KMS-11 (cell line): ENCODE results near the gene TANGO6.

Source experiments
- H2AFZ ChIP-seq: fragments of 200-600 bp; sonication (generic); 2 replicates; pipeline ENCODE4 v1.6.1; 2016; ENCODE audit warnings: antibody characterized with exemption, mixed run types, low read depth
- H3K27ac ChIP-seq: fragments of 200-600 bp; sonication (generic); 2 replicates; pipeline ENCODE4 v1.6.1; 2016; ENCODE audit warnings: mild to moderate bottlenecking, mixed run types
- H3K27me3 ChIP-seq: fragments of 200-600 bp; sonication (generic); 2 replicates; pipeline ENCODE4 v1.6.1; 2017; ENCODE audit warnings: mild to moderate bottlenecking, low read depth, mixed run types, moderate library complexity; ENCODE audit not compliant: insufficient read depth
- H3K36me3 ChIP-seq: fragments of 200-600 bp; sonication (generic); 2 replicates; pipeline ENCODE4 v1.6.1; 2017; ENCODE audit warnings: mild to moderate bottlenecking, mixed run types; ENCODE audit not compliant: insufficient read depth
- H3K4me1 ChIP-seq: fragments of 200-600 bp; sonication (generic); 2 replicates; pipeline ENCODE4 v1.6.1; 2016; ENCODE audit warnings: mild to moderate bottlenecking, low read depth, mixed run types; ENCODE audit not compliant: poor library complexity, severe bottlenecking
- H3K4me2 ChIP-seq: fragments of 200-600 bp; sonication (generic); 2 replicates; pipeline ENCODE4 v1.7.0; 2016; ENCODE audit warnings: mild to moderate bottlenecking, mixed run types
- H3K4me3 ChIP-seq: fragments of 200-600 bp; sonication (generic); IDR thresholded peaks from 2 replicates; pipeline ENCODE4 v1.6.1; 2017; ENCODE audit warnings: low read depth, low read length, mixed read lengths; ENCODE audit not compliant: insufficient read depth
- H3K79me2 ChIP-seq: fragments of 200-600 bp; sonication (generic); 2 replicates; pipeline ENCODE4 v1.6.1; 2016; ENCODE audit warnings: low read depth, mixed run types; ENCODE audit not compliant: insufficient read depth
- H3K9ac ChIP-seq: fragments of 200-600 bp; sonication (generic); 2 replicates; pipeline ENCODE4 v1.6.1; 2016; ENCODE audit warnings: mild to moderate bottlenecking, mixed run types
- H4K20me1 ChIP-seq: fragments of 200-600 bp; sonication (generic); 2 replicates; pipeline ENCODE4 v1.6.1; 2016; ENCODE audit warnings: mild to moderate bottlenecking, mixed run types; ENCODE audit not compliant: insufficient read depth
- TF ChIP-seq, protein P1 (sequence below): fragments of 200-600 bp; sonication (generic); conservative IDR thresholded peaks from 2 replicates; pipeline ENCODE4 v1.6.1; 2017; ENCODE audit warnings: low read depth, mild to moderate bottlenecking, antibody characterized with exemption, low read length, moderate library complexity, mixed read lengths

Gene TANGO6

GRCh38 chr16:68943961-68944360, 100.6 kb downstream of the TANGO6 start:
- no peaks in the 10 kb centered on the region for H3K79me2 ChIP-seq
- H3K4me3 ChIP-seq = no peak overlapping the region
- H3K36me3 ChIP-seq = no peaks in the 10 kb centered on the region
- H3K27me3 ChIP-seq = no peaks in the 10 kb centered on the region
- H4K20me1 ChIP-seq = no peaks in the 10 kb centered on the region
- no peak overlapping the region for H3K9ac ChIP-seq
- no peak overlapping the region for H3K27ac ChIP-seq
- H3K4me2 ChIP-seq = no peak overlapping the region
- H2AFZ ChIP-seq = no peak overlapping the region
- TF ChIP-seq, protein P1, sequence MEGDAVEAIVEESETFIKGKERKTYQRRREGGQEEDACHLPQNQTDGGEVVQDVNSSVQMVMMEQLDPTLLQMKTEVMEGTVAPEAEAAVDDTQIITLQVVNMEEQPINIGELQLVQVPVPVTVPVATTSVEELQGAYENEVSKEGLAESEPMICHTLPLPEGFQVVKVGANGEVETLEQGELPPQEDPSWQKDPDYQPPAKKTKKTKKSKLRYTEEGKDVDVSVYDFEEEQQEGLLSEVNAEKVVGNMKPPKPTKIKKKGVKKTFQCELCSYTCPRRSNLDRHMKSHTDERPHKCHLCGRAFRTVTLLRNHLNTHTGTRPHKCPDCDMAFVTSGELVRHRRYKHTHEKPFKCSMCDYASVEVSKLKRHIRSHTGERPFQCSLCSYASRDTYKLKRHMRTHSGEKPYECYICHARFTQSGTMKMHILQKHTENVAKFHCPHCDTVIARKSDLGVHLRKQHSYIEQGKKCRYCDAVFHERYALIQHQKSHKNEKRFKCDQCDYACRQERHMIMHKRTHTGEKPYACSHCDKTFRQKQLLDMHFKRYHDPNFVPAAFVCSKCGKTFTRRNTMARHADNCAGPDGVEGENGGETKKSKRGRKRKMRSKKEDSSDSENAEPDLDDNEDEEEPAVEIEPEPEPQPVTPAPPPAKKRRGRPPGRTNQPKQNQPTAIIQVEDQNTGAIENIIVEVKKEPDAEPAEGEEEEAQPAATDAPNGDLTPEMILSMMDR = no peak
- no peaks in the 10 kb centered on the region for H3K4me1 ChIP-seq

- Histone ChIP-seq H3K4me2 (no peak overlapping the region), H2AFZ (no peak overlapping the region), H3K27ac (no peak overlapping the region), H3K36me3 (no peaks in the 10 kb centered on the region), H4K20me1 (no peaks in the 10 kb centered on the region), H3K4me1 (no peaks in the 10 kb centered on the region), H3K9ac (no peak overlapping the region), H3K79me2 (no peaks in the 10 kb centered on the region), H3K4me3 (no peak overlapping the region), H3K27me3 (no peaks in the 10 kb centered on the region)
- TF ChIP-seq, protein P1 = no peak
Observed at GRCh38 chr16:68948230-68948910, 105.0 kb downstream of the TANGO6 start.

DNA sequence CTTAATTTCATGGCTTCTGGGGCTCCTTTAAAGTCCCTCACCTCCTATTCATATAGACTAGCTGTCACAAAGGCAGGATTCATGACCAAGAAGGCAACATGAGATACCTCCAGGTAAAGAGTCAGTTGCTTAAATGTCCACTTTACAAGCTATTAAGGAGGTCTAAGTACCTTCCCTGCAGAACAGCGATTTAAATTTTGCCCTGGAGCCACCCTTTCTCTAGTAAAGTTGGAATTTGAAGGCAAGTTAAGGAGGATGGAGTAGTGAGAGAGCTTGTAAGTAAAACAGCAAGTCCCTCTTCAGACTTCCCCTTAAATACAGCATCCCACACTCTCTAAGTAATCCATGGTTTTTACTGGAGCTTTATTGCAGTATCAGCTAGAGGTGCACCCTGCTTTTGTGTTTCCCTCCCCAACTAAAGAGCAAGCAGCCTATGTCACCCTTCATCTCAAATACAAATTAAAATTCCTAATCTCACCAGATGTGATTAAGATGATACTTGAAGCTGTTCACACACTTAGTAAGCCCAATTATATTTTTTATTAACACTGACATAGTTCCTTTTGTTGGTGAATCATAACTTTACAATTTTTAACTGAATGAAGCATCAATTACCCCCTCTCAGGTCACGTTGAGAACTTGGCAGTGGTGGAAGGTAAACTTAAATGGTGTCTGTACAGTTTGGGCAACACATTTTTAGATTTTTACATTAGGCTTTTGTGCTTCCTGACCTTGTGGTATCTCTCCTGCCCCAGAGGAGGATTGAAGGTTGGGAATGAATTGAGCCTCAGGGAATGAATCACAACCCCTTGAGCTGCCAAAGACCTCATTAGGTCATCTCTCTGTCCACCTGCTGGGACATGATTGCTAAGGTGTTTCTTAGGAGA, 108.9 kb downstream of the TANGO6 start:
- Histone ChIP-seq H3K79me2 (no peaks in the 10 kb centered on the region), H3K27me3 (no peaks in the 10 kb centered on the region), H3K4me1 (no peaks in the 10 kb centered on the region), H3K4me2 (no peak overlapping the region), H3K9ac (no peak overlapping the region), H3K4me3 (no peak overlapping the region), H2AFZ (no peak overlapping the region), H3K36me3 (no peaks in the 10 kb centered on the region), H3K27ac (no peak overlapping the region), H4K20me1 (no peaks in the 10 kb centered on the region)
- TF ChIP-seq, protein P1 = no peak

DNA sequence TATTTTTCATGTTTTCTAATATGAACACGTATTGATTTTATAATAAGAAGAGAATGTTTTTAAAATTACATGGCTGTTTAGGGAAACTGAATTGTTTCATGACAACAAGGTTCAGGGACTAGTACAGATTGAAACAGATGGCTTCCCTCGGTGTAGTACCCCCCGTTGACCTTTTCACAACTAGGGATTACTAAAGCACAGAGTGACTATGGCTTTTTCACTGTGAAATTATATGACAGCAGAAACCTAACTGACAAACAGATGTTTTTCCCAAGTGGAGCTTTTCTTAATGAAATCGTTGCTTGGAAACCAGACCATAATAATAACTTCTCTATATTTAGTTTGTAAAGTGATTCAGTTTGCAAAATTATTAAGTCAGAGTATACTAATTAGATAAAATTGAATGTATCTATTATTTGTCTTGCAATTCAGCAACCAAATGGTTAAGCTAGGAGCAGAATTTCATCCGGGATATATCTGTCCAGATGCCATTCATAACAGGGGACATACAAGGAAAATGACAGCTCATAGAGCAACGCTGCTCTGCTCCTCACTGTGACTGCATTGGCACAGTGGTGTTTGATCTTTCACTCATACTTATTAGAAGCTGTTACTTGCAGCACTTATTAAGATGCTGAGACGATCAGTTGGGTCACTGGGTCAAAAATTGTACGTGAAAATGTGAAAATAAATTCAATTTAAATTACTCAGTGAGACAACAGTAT, 111.7 kb downstream of the TANGO6 start:
- Histone ChIP-seq H4K20me1 (no peaks in the 10 kb centered on the region), H3K27ac (no peak overlapping the region), H3K79me2 (no peaks in the 10 kb centered on the region), H3K4me3 (no peak overlapping the region), H3K27me3 (no peaks in the 10 kb centered on the region), H3K9ac (no peak overlapping the region), H3K4me2 (no peak overlapping the region), H2AFZ (no peak overlapping the region), H3K36me3 (no peaks in the 10 kb centered on the region), H3K4me1 (no peaks in the 10 kb centered on the region)
- TF ChIP-seq, protein P1 = no peak
